H1 (cell line): Measurements from ENCODE around the gene CLIP4. TPM values are rescaled to one million over a fixed set of nuclear protein-coding genes. Genes with fewer than 3 reads are reported as not detected.
"Not testable (repeated sequence)": the region's sequence is repeated elsewhere in the genome, so short reads cannot be mapped to it uniquely, and the experiment has no call there.

Experiments
- CTCF ChIA-PET: fragments of 300-600 bp; sonication (Branson Sonifier 250); formaldehyde crosslinking; loops from one replicate; lab custom pipeline; 2021; ENCODE audit not compliant: partially characterized antibody; lab: Charles Lee
- POLR2A ChIA-PET: fragments of 300-600 bp; sonication (Branson Sonifier 250); formaldehyde crosslinking; loops from one replicate; lab custom pipeline; 2021; ENCODE audit warnings: inconsistent platforms; ENCODE audit not compliant: partially characterized antibody; lab: Charles Lee
- DNase-seq, 2 experiments: peaks; one replicate each; pipeline versions ENCODE4 v3.0.0 to v3.0.0-alpha.2; 2010 to 2022; ENCODE audit warnings: low spot score in 2 of 2, low read depth in 1 of 2, mixed read lengths in 1 of 2
- FAIRE-seq: peaks from 2 replicates; lab custom pipeline; 2011; peaks lifted over from hg19 to GRCh38; lab: Jason Lieb, UNC
- H2AFZ ChIP-seq: 2 replicates; pipeline ENCODE4 v1.8.1; 2012; ENCODE audit warnings: low read length, inconsistent platforms
- H2AK5ac ChIP-seq: 2 replicates; pipeline ENCODE4 v1.6.1; 2013; ENCODE audit warnings: low read depth, low read length
- H2BK120ac ChIP-seq: replicated peaks from 2 replicates; pipeline ENCODE3; 2013; ENCODE audit warnings: low read depth, low read length, inconsistent platforms
- H2BK12ac ChIP-seq: 2 replicates; pipeline ENCODE4 v1.6.1; 2013; ENCODE audit warnings: low read depth, low read length
- H2BK15ac ChIP-seq: 2 replicates; pipeline ENCODE4 v1.6.1; 2013; ENCODE audit warnings: low read length
- H2BK20ac ChIP-seq: 2 replicates; pipeline ENCODE4 v1.6.1; 2013; ENCODE audit warnings: low read length
- H2BK5ac ChIP-seq: 2 replicates; pipeline ENCODE4 v1.6.1; 2013; ENCODE audit warnings: low read depth, low read length
- H3K14ac ChIP-seq: 2 replicates; pipeline ENCODE4 v1.6.1; 2013; ENCODE audit warnings: inconsistent platforms; ENCODE audit not compliant: insufficient read length
- H3K18ac ChIP-seq: 2 replicates; pipeline ENCODE4 v1.6.1; 2013; ENCODE audit warnings: low read length; ENCODE audit errors: extremely low read depth
- H3K23ac ChIP-seq: 2 replicates; pipeline ENCODE4 v1.6.1; 2013; ENCODE audit warnings: inconsistent platforms; ENCODE audit not compliant: insufficient read length
- H3K23me2 ChIP-seq: 2 replicates; pipeline ENCODE4 v1.6.1; 2013; ENCODE audit warnings: low read depth, low read length
- H3K27ac ChIP-seq: 2 replicates; pipeline ENCODE4 v1.6.1; 2011; ENCODE audit warnings: low read depth, low read length, inconsistent platforms
- H3K27me3 ChIP-seq, 4 experiments: replicated peaks in 1 of 4; 1 replicate in 1 of 4; 2 replicates in 3 of 4; pipeline versions ENCODE4 v1.6.1 to v1.8.1; 2011 to 2013; ENCODE audit warnings: low read length in 3 of 4, mild to moderate bottlenecking in 3 of 4, inconsistent platforms in 2 of 4, mixed read lengths in 2 of 4, moderate library complexity in 1 of 4; ENCODE audit not compliant: control insufficient read depth in 3 of 4, insufficient read depth in 3 of 4; ENCODE audit errors: extremely low read depth in 1 of 4
- H3K36me3 ChIP-seq, 4 experiments: 2 replicates each; pipeline versions ENCODE4 v1.6.1 to v1.8.1; 2011 to 2013; ENCODE audit warnings: mild to moderate bottlenecking in 4 of 4, low read length in 3 of 4, moderate library complexity in 2 of 4, control low read depth in 1 of 4, inconsistent platforms in 1 of 4; ENCODE audit not compliant: insufficient read depth in 4 of 4, control insufficient read depth in 2 of 4
- H3K4ac ChIP-seq: replicated peaks from 2 replicates; pipeline ENCODE3; 2013; ENCODE audit warnings: low read length, low read depth, mixed read lengths, inconsistent platforms; ENCODE audit not compliant: insufficient read length
- H3K4me1 ChIP-seq, 4 experiments: replicated peaks in 1 of 4; 1 replicate in 1 of 4; 2 replicates in 3 of 4; pipeline versions ENCODE4 v1.6.1 to v1.8.1; 2011 to 2013; ENCODE audit warnings: low read length in 3 of 4, inconsistent platforms in 2 of 4, mixed read lengths in 1 of 4; ENCODE audit not compliant: insufficient read depth in 4 of 4, control insufficient read depth in 3 of 4
- H3K4me2 ChIP-seq, 2 experiments: 2 replicates each; pipeline versions ENCODE4 v1.6.1 to v1.8.1; 2011 to 2013; ENCODE audit warnings: low read depth in 2 of 2, low read length in 2 of 2, control low read depth in 1 of 2, inconsistent platforms in 1 of 2, mild to moderate bottlenecking in 1 of 2; ENCODE audit not compliant: insufficient read depth in 1 of 2
- H3K4me3 ChIP-seq, 4 experiments: fragments of 200-600, 300-600 bp in 1 of 4; sonication (generic), shearing (Covaris generic), sonication (Bioruptor Twin) in 1 of 4; 2 replicates each; pipeline versions ENCODE4 v1.5.1 to v1.8.1; 2011 to 2016; ENCODE audit warnings: low read length in 4 of 4, low read depth in 3 of 4, control low read depth in 2 of 4, inconsistent platforms in 2 of 4, mild to moderate bottlenecking in 2 of 4, mixed read lengths in 1 of 4, moderate library complexity in 1 of 4; ENCODE audit not compliant: insufficient read depth in 2 of 4; ENCODE audit errors: extremely low read depth in 1 of 4
- H3K56ac ChIP-seq: replicated peaks from 2 replicates; pipeline ENCODE3; 2013; ENCODE audit warnings: low read depth, mild to moderate bottlenecking, mixed read lengths, low read length, inconsistent platforms; ENCODE audit not compliant: insufficient read length
- H3K79me1 ChIP-seq: 2 replicates; pipeline ENCODE4 v1.6.1; 2013; ENCODE audit warnings: low read depth, low read length, control low read depth
- H3K79me2 ChIP-seq, 2 experiments: 2 replicates each; pipeline versions ENCODE4 v1.6.1 to v1.8.1; 2012 to 2013; ENCODE audit warnings: low read length in 2 of 2, mild to moderate bottlenecking in 2 of 2, inconsistent platforms in 1 of 2; ENCODE audit not compliant: insufficient read depth in 2 of 2, control insufficient read depth in 1 of 2
- H3K9ac ChIP-seq, 4 experiments: replicated peaks in 1 of 4; 1 replicate in 1 of 4; 2 replicates in 3 of 4; pipeline versions ENCODE4 v1.6.1 to v1.8.1; 2011 to 2013; ENCODE audit warnings: low read depth in 3 of 4, low read length in 3 of 4, control low read depth in 2 of 4, mild to moderate bottlenecking in 2 of 4, moderate library complexity in 2 of 4, inconsistent platforms in 1 of 4; ENCODE audit errors: extremely low read depth in 1 of 4
- H3K9me3 ChIP-seq, 2 experiments: 2 replicates each; pipeline versions ENCODE4 v1.6.1 to v1.8.1; 2012 to 2013; ENCODE audit warnings: mild to moderate bottlenecking in 2 of 2, moderate library complexity in 2 of 2, control low read depth in 1 of 2, inconsistent platforms in 1 of 2, low read depth in 1 of 2, low read length in 1 of 2, mixed read lengths in 1 of 2; ENCODE audit not compliant: insufficient read depth in 2 of 2
- H4K20me1 ChIP-seq, 2 experiments: replicated peaks in 1 of 2; 2 replicates each; pipeline versions ENCODE3 to v1.8.1; 2011 to 2013; ENCODE audit warnings: inconsistent platforms in 2 of 2, low read length in 2 of 2, mild to moderate bottlenecking in 1 of 2; ENCODE audit not compliant: insufficient read depth in 2 of 2, control insufficient read depth in 1 of 2
- H4K5ac ChIP-seq: 2 replicates; pipeline ENCODE4 v1.6.1; 2013; ENCODE audit warnings: low read length, low read depth, mixed read lengths, inconsistent platforms; ENCODE audit not compliant: insufficient read length
- H4K8ac ChIP-seq: 2 replicates; pipeline ENCODE4 v1.8.0; 2013; ENCODE audit warnings: mild to moderate bottlenecking, moderate library complexity, low read length, inconsistent platforms; ENCODE audit not compliant: insufficient read depth; ENCODE audit errors: extremely low read depth
- H4K91ac ChIP-seq: replicated peaks from 2 replicates; pipeline ENCODE3; 2013; ENCODE audit warnings: low read length, mixed read lengths, inconsistent platforms; ENCODE audit not compliant: insufficient read length
- WGBS, 2 experiments: shearing (Covaris generic) in 1 of 2; methylation state at CpG; one replicate each; pipeline versions ENCODE4 v1.1.6 to v1.1.7; 2013 to 2015; ENCODE audit warnings: low lambda C conversion rate in 2 of 2, mixed read lengths in 2 of 2, inconsistent platforms in 1 of 2, low coverage in 1 of 2, missing lambda C conversion rate in 1 of 2; ENCODE audit not compliant: insufficient replicate concordance in 2 of 2, insufficient coverage in 1 of 2, insufficient read length in 1 of 2; ENCODE audit errors: extremely low coverage in 1 of 2, missing lambda C conversion rate in 1 of 2; 5-methylcytosine and 5-hydroxymethylcytosine counted together
- polyA plus RNA-seq, 7 experiments: library from polyadenylated mRNA; depleted of rRNA in 3 of 7; stranded (reverse) in 5 of 7; unstranded in 2 of 7; fragments of >200 nt in 5 of 7; fragments of 200-250 nt in 2 of 7; gene quantifications; 1 replicate in 5 of 7; 2 replicates in 1 of 7; 4 replicates in 1 of 7; pipeline versions ENCODE4 v1.2.1 to v1.2.3, GENCODE V29; 2011 to 2013; ENCODE audit warnings: missing spikeins in 2 of 7, mixed read lengths in 2 of 7
- total RNA-seq: library from RNA; stranded (reverse); fragmentation: NEBNext Ultra II Directional; extraction: Animal tissue kit (Norgen Biotek cat#: 25700); gene quantifications from 2 replicates; pipeline ENCODE4 v1.2.1, GENCODE V29; 2021

Gene CLIP4
- total and polyA plus RNA-seq, 2 of the 8 experiments (the other 6 are each of a cell fraction or from before 2014, with no cell fraction given): 0.08 to 0.09 TPM

- H2BK12ac ChIP-seq, H3K18ac ChIP-seq, DNase-seq, H3K36me3 ChIP-seq, CTCF ChIA-PET, H3K27ac ChIP-seq, H3K23ac ChIP-seq, H3K9ac ChIP-seq, H2BK15ac ChIP-seq, H2AFZ ChIP-seq, H3K14ac ChIP-seq, H3K56ac ChIP-seq, H2BK120ac ChIP-seq, FAIRE-seq, H4K5ac ChIP-seq, H3K4ac ChIP-seq, H2BK5ac ChIP-seq, H2AK5ac ChIP-seq, POLR2A ChIA-PET, H3K9me3 ChIP-seq, H3K4me3 ChIP-seq, H2BK20ac ChIP-seq, H3K23me2 ChIP-seq, H3K4me1 ChIP-seq, H4K8ac ChIP-seq, H3K4me2 ChIP-seq, H4K20me1 ChIP-seq, H3K27me3 ChIP-seq, H3K79me1 ChIP-seq, H4K91ac ChIP-seq, H3K79me2 ChIP-seq: not testable (repeated sequence)
- WGBS, 2 experiments: 92% methylated on average over 7 of the region's 7 CpGs; no CpG with 5 or more reads in 1 of the 2 experiments
These were observed 24.9 kb upstream of the CLIP4 start for GRCh38 chr2:29090311-29090710.
